SK-N-SH (cell line): ENCODE results near the gene GUF1. TPM values are rescaled to one million over a fixed set of nuclear protein-coding genes. Genes with fewer than 3 reads are reported as not detected.

Experiments used
- CTCF ChIA-PET: fragments of 300-600, 350-600 bp; formaldehyde crosslinking; extraction: SDS; loops from one replicate; lab custom pipeline; 2021; lab: Yijun Ruan, JAX
- POLR2A ChIA-PET: fragments of 350-600 bp; sonication (Branson Sonifier 250); formaldehyde crosslinking; extraction: SDS; loops from one replicate; lab custom pipeline; 2020; ENCODE audit warnings: antibody characterized with exemption, inconsistent platforms; lab: Yijun Ruan, JAX
- DNase-seq: peaks from one replicate; pipeline ENCODE4 v3.0.0; 2012
- H2AFZ ChIP-seq: fragments of 200-600 bp; sonication (generic); 2 replicates; pipeline ENCODE4 v1.8.1; 2016; ENCODE audit warnings: antibody characterized with exemption, mild to moderate bottlenecking, low read depth
- H3F3A ChIP-seq: fragments of 200-600 bp; sonication (generic); replicated peaks from 2 replicates; pipeline ENCODE3; 2016; ENCODE audit warnings: antibody characterized with exemption, mild to moderate bottlenecking; ENCODE audit not compliant: insufficient read depth
- H3K27ac ChIP-seq, 2 experiments: fragments of 200-500 bp in 1 of 2; fragments of 200-600 bp in 1 of 2; sonication (Bioruptor generic) in 1 of 2; sonication (generic), shearing (Covaris generic) in 1 of 2; 2 replicates each; pipeline versions ENCODE4 v1.5.1 to v1.6.1; 2014 to 2016; ENCODE audit warnings: low read depth in 2 of 2, inconsistent platforms in 1 of 2, low read length in 1 of 2, mild to moderate bottlenecking in 1 of 2, mixed read lengths in 1 of 2
- H3K27me3 ChIP-seq: fragments of 200-600 bp; sonication (generic), shearing (Covaris generic); 2 replicates; pipeline ENCODE4 v1.6.1; 2016; ENCODE audit warnings: mixed run types; ENCODE audit not compliant: insufficient read depth
- H3K36me3 ChIP-seq, 2 experiments: fragments of 200-500 bp in 1 of 2; fragments of 200-600 bp in 1 of 2; sonication (Bioruptor generic) in 1 of 2; sonication (generic) in 1 of 2; replicated peaks in 1 of 2; 2 replicates each; pipeline versions ENCODE3 to v1.5.1; 2014 to 2016; ENCODE audit warnings: low read length in 1 of 2, mild to moderate bottlenecking in 1 of 2; ENCODE audit not compliant: insufficient read depth in 2 of 2, control insufficient read depth in 1 of 2
- H3K4me1 ChIP-seq, 2 experiments: fragments of 200-500 bp in 1 of 2; fragments of 200-600 bp in 1 of 2; sonication (Bioruptor generic) in 1 of 2; sonication (generic), shearing (Covaris generic) in 1 of 2; 2 replicates each; pipeline versions ENCODE4 v1.5.1 to v1.6.1; 2014 to 2016; ENCODE audit warnings: low read depth in 1 of 2, low read length in 1 of 2, mixed run types in 1 of 2; ENCODE audit not compliant: insufficient read depth in 2 of 2, control insufficient read depth in 1 of 2
- H3K4me2 ChIP-seq: fragments of 200-600 bp; sonication (generic), shearing (Covaris generic); 2 replicates; pipeline ENCODE4 v1.6.1; 2017; ENCODE audit warnings: mixed run types
- H3K4me3 ChIP-seq, 2 experiments: fragments of 200-500 bp in 1 of 2; fragments of 200-600 bp in 1 of 2; sonication (Bioruptor generic) in 1 of 2; sonication (generic), shearing (Covaris generic) in 1 of 2; 2 replicates each; pipeline versions ENCODE4 v1.5.1 to v1.8.1; 2014 to 2016; ENCODE audit warnings: low read depth in 2 of 2, inconsistent platforms in 1 of 2, low read length in 1 of 2, mild to moderate bottlenecking in 1 of 2, mixed read lengths in 1 of 2, moderate library complexity in 1 of 2
- H3K79me2 ChIP-seq: fragments of 200-600 bp; sonication (generic); 2 replicates; pipeline ENCODE4 v1.8.1; 2017; ENCODE audit warnings: mild to moderate bottlenecking; ENCODE audit not compliant: insufficient read depth
- H3K9ac ChIP-seq: fragments of 200-600 bp; sonication (generic); 2 replicates; pipeline ENCODE4 v1.6.1; 2017; ENCODE audit warnings: mixed run types
- H3K9me2 ChIP-seq: fragments of 200-600 bp; sonication (generic); 2 replicates; pipeline ENCODE4 v1.6.1; 2017; ENCODE audit warnings: mixed run types
- H3K9me3 ChIP-seq: fragments of 200-600 bp; sonication (generic); 2 replicates; pipeline ENCODE4 v1.6.1; 2017; ENCODE audit warnings: mixed run types, mild to moderate bottlenecking, moderate library complexity
- H4K20me1 ChIP-seq: fragments of 200-600 bp; sonication (generic); 2 replicates; pipeline ENCODE4 v1.6.1; 2017; ENCODE audit warnings: mild to moderate bottlenecking, mixed run types; ENCODE audit not compliant: insufficient read depth
- CHD2 ChIP-seq: fragments of 150-350 bp; IDR thresholded peaks from 2 replicates; pipeline ENCODE4 v1.6.1; 2018; ENCODE audit warnings: low read length; ENCODE audit not compliant: partially characterized antibody
- ELF1 ChIP-seq: IDR thresholded peaks from 2 replicates; pipeline ENCODE4 v1.4.0; 2012
- EP300 ChIP-seq, 2 experiments: IDR thresholded peaks; 2 replicates each; pipeline versions ENCODE4 v1.4.0 to v1.6.1; 2012; ENCODE audit warnings: borderline replicate concordance in 1 of 2, low read depth in 1 of 2, low read length in 1 of 2
- JUND ChIP-seq: IDR thresholded peaks from 2 replicates; pipeline ENCODE4 v1.4.0; 2012
- POLR2AphosphoS5 ChIP-seq: IDR thresholded peaks from 2 replicates; pipeline ENCODE4 v1.6.1; 2012; ENCODE audit warnings: low read depth, low read length
- RFX5 ChIP-seq: IDR thresholded peaks from 2 replicates; pipeline ENCODE4 v1.6.1; 2012; ENCODE audit warnings: mild to moderate bottlenecking, improper control_type of control experiment, low read length
- RXRA ChIP-seq: IDR thresholded peaks from 2 replicates; pipeline ENCODE4 v1.4.0; 2012; ENCODE audit warnings: low read depth, mild to moderate bottlenecking, borderline replicate concordance
- SIN3A ChIP-seq: IDR thresholded peaks from 2 replicates; pipeline ENCODE4 v1.6.1; 2012; ENCODE audit warnings: low read depth, mild to moderate bottlenecking, low read length, moderate library complexity, borderline replicate concordance
- TCF12 ChIP-seq: IDR thresholded peaks from 2 replicates; pipeline ENCODE4 v1.4.0; 2012
- TEAD4 ChIP-seq: IDR thresholded peaks from 2 replicates; pipeline ENCODE4 v1.4.0; 2012; ENCODE audit warnings: mild to moderate bottlenecking, borderline replicate concordance; ENCODE audit not compliant: insufficient read depth
- WGBS: methylation state at CpG from one replicate; pipeline ENCODE4 v1.1.6; 2017; ENCODE audit warnings: low lambda C conversion rate; 5-methylcytosine and 5-hydroxymethylcytosine counted together
- polyA plus RNA-seq, 3 experiments: library from polyadenylated mRNA; depleted of rRNA; stranded (reverse); fragments of >200 nt; gene quantifications; 2 replicates each; pipeline ENCODE4 v1.2.3, GENCODE V29; 2012
- TF ChIP-seq, protein P1 (sequence below): IDR thresholded peaks from 2 replicates; pipeline ENCODE4 v1.4.0; 2012; ENCODE audit warnings: low read depth, borderline replicate concordance
- TF ChIP-seq, protein P2 (sequence below): IDR thresholded peaks from 2 replicates; pipeline ENCODE4 v1.4.0; 2012; ENCODE audit warnings: low read depth
- TF ChIP-seq, protein P3 (sequence below): IDR thresholded peaks from 2 replicates; pipeline ENCODE4 v1.6.1; 2012; ENCODE audit warnings: mild to moderate bottlenecking, low read depth, low read length, moderate library complexity

The GUF1 gene
- polyA plus RNA-seq, 1 of the 3 experiments (the other 2 are of a cell fraction) = 6.3 TPM

DNA sequence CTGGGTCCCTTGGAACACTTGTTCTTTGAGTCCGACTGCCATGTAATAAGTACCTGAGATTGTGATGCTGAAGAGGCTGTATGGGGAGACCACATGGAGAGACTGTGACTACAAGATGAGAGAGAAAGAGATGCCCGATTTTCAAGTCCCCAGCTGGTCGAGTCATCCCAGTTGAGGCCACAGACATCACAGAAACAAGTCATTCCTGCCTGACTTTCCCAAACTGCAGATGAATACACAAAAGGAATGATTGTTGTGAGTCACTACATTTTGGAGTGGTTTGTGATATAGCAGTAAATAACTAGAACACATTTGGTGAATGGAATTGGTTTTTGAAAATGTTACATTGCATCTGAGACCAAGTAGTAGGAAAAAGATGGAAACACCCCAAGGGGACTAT, 17.8 kb upstream of the GUF1 start (continued):
- TF ChIP-seq, protein P1, sequence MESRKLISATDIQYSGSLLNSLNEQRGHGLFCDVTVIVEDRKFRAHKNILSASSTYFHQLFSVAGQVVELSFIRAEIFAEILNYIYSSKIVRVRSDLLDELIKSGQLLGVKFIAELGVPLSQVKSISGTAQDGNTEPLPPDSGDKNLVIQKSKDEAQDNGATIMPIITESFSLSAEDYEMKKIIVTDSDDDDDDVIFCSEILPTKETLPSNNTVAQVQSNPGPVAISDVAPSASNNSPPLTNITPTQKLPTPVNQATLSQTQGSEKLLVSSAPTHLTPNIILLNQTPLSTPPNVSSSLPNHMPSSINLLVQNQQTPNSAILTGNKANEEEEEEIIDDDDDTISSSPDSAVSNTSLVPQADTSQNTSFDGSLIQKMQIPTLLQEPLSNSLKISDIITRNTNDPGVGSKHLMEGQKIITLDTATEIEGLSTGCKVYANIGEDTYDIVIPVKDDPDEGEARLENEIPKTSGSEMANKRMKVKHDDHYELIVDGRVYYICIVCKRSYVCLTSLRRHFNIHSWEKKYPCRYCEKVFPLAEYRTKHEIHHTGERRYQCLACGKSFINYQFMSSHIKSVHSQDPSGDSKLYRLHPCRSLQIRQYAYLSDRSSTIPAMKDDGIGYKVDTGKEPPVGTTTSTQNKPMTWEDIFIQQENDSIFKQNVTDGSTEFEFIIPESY = no peak
- TF ChIP-seq POLR2AphosphoS5 (no peak), EP300 (IDR thresholded peaks at IDR 0.05; ENCODE audit: borderline replicate concordance in 1 of 2, low read depth in 1 of 2, low read length in 1 of 2) (no peak), RXRA (no peak), RFX5 (no peak), TCF12 (no peak), JUND (no peak)
- TF ChIP-seq, protein P2, sequence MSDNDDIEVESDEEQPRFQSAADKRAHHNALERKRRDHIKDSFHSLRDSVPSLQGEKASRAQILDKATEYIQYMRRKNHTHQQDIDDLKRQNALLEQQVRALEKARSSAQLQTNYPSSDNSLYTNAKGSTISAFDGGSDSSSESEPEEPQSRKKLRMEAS = no peak

DNA sequence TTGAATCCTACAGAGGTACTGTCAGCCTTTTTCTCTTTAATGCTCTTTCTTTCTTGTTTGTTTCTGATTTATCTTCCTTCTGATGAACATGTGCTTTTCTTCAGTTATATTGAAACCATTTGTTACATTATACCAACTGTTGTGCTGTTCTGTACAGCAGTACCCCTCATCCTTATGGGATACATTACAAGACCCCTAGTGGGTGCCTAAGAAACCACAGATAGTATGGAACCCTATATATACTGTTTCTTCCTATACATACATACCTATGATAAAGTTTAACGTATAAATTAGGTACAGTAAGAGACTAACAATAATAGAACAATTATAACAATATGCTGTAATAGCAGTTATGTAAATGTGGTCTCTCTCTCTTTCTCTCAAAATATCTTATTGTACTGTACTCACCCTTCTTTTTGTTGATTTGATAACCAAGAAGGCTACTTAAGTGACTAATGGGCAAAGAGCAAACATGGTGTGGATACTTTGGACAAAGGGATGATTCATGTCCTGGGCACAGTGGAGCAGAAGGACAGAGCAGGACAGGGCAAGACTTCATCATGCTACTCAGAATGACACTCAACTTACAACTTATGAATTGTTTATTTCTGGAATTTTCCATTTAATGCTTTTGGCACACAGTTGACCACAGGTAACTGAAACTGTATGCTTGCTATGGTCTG, 16.1 kb upstream of the GUF1 start:
- no peak for DNase-seq
- TF ChIP-seq POLR2AphosphoS5 = no peak
- no peak for TF ChIP-seq JUND
- no peak for TF ChIP-seq ELF1
- TF ChIP-seq CHD2 = no peak
- TF ChIP-seq TEAD4 = no peak
- TF ChIP-seq, protein P1 = no peak
- TF ChIP-seq SIN3A = no peak
- TF ChIP-seq, protein P3, sequence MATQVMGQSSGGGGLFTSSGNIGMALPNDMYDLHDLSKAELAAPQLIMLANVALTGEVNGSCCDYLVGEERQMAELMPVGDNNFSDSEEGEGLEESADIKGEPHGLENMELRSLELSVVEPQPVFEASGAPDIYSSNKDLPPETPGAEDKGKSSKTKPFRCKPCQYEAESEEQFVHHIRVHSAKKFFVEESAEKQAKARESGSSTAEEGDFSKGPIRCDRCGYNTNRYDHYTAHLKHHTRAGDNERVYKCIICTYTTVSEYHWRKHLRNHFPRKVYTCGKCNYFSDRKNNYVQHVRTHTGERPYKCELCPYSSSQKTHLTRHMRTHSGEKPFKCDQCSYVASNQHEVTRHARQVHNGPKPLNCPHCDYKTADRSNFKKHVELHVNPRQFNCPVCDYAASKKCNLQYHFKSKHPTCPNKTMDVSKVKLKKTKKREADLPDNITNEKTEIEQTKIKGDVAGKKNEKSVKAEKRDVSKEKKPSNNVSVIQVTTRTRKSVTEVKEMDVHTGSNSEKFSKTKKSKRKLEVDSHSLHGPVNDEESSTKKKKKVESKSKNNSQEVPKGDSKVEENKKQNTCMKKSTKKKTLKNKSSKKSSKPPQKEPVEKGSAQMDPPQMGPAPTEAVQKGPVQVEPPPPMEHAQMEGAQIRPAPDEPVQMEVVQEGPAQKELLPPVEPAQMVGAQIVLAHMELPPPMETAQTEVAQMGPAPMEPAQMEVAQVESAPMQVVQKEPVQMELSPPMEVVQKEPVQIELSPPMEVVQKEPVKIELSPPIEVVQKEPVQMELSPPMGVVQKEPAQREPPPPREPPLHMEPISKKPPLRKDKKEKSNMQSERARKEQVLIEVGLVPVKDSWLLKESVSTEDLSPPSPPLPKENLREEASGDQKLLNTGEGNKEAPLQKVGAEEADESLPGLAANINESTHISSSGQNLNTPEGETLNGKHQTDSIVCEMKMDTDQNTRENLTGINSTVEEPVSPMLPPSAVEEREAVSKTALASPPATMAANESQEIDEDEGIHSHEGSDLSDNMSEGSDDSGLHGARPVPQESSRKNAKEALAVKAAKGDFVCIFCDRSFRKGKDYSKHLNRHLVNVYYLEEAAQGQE = no peak
- Histone ChIP-seq H3K9me2 (no peaks in the 10 kb centered on the region), H2AFZ (no peak overlapping the region), H3K79me2 (no peaks in the 10 kb centered on the region), H3K36me3 (no peaks in the 10 kb centered on the region), H3K9me3 (no peaks in the 10 kb centered on the region), H3F3A (no peaks in the 10 kb centered on the region), H3K27me3 (no peaks in the 10 kb centered on the region; the same call in 1 of the 2 replicates), H3K27ac (no peak overlapping the region), H3K9ac (no peak overlapping the region), H4K20me1 (no peaks in the 10 kb centered on the region), H3K4me1 (no peaks in the 10 kb centered on the region), H3K4me2 (no peak overlapping the region), H3K4me3 (no peak overlapping the region)
- 15% methylated on average over 1 of the region's 1 CpG for WGBS
- ChIA-PET CTCF (no interaction called here), POLR2A (no interaction called here)
